Loucy (cell line): Measurements from ENCODE around the gene CCDC40.
A peak's percentile ranks its signal among the peaks of the same experiment; 100 is the strongest.
"Not testable (repeated sequence)": the region's sequence is repeated elsewhere in the genome, so short reads cannot be mapped to it uniquely, and the experiment has no call there.

ENCODE experiments used
- H2AFZ ChIP-seq: fragments of 200-600 bp; sonication (generic); 2 replicates; pipeline ENCODE4 v1.6.0; 2016; ENCODE audit warnings: antibody characterized with exemption, mild to moderate bottlenecking, low read length, moderate library complexity
- H3F3A ChIP-seq: fragments of 200-600 bp; 2 replicates; pipeline ENCODE4 v1.6.0; 2016; ENCODE audit warnings: antibody characterized with exemption, low read depth, mild to moderate bottlenecking
- H3K27me3 ChIP-seq: fragments of 200-600 bp; sonication (generic); 2 replicates; pipeline ENCODE4 v1.6.1; 2014; ENCODE audit warnings: low read length, mild to moderate bottlenecking; ENCODE audit not compliant: insufficient read depth, poor library complexity, severe bottlenecking
- H3K36me3 ChIP-seq: fragments of 200-600 bp; sonication (generic); 2 replicates; pipeline ENCODE4 v1.6.1; 2016; ENCODE audit warnings: low read length; ENCODE audit not compliant: insufficient read depth
- H3K4me1 ChIP-seq: fragments of 200-600 bp; sonication (generic); 2 replicates; pipeline ENCODE4 v1.5.1; 2014; ENCODE audit warnings: low read length, mild to moderate bottlenecking; ENCODE audit not compliant: insufficient read depth, poor library complexity, severe bottlenecking
- H3K4me2 ChIP-seq: fragments of 200-600 bp; sonication (generic); 2 replicates; pipeline ENCODE4 v1.6.0; 2014; ENCODE audit warnings: antibody characterized with exemption, low read length, low read depth, mild to moderate bottlenecking; ENCODE audit not compliant: poor library complexity, severe bottlenecking
- H3K4me3 ChIP-seq: fragments of 200-600 bp; sonication (generic); 2 replicates; pipeline ENCODE4 v1.5.1; 2014; ENCODE audit warnings: low read length, mild to moderate bottlenecking, mixed read lengths; ENCODE audit not compliant: poor library complexity, severe bottlenecking
- H3K79me2 ChIP-seq: fragments of 200-600 bp; sonication (generic); 2 replicates; pipeline ENCODE4 v1.6.1; 2014; ENCODE audit warnings: low read length; ENCODE audit not compliant: insufficient read depth
- H3K9ac ChIP-seq: fragments of 200-600 bp; sonication (generic); 2 replicates; pipeline ENCODE4 v1.6.0; 2014; ENCODE audit warnings: mild to moderate bottlenecking, low read depth, low read length, moderate library complexity; ENCODE audit not compliant: poor library complexity, severe bottlenecking
- H3K9me2 ChIP-seq: fragments of 200-600 bp; sonication (generic); replicated peaks from 2 replicates; pipeline ENCODE4 v1.6.1; 2016; ENCODE audit warnings: low read depth, low read length, mixed read lengths
- H3K9me3 ChIP-seq: fragments of 200-600 bp; sonication (generic); 2 replicates; pipeline ENCODE4 v1.6.1; 2014; ENCODE audit warnings: mild to moderate bottlenecking, antibody characterized with exemption, low read length, low read depth; ENCODE audit not compliant: insufficient read depth
- H4K20me1 ChIP-seq: fragments of 200-600 bp; sonication (generic); 2 replicates; pipeline ENCODE4 v1.6.0; 2014; ENCODE audit warnings: antibody characterized with exemption, low read length, mild to moderate bottlenecking; ENCODE audit not compliant: insufficient read depth, poor library complexity, severe bottlenecking
- EZH2phosphoT487 ChIP-seq: fragments of 200-600 bp; IDR thresholded peaks from 2 replicates; pipeline ENCODE4 v1.6.1; 2018; ENCODE audit warnings: antibody characterized with exemption, mild to moderate bottlenecking, moderate library complexity, borderline replicate concordance
- TF ChIP-seq, protein P1 (sequence below): fragments of 200-600 bp; sonication (generic); conservative IDR thresholded peaks from 2 replicates; pipeline ENCODE4 v1.5.1; 2014; ENCODE audit warnings: mild to moderate bottlenecking, antibody characterized with exemption, low read length

Gene CCDC40

DNA sequence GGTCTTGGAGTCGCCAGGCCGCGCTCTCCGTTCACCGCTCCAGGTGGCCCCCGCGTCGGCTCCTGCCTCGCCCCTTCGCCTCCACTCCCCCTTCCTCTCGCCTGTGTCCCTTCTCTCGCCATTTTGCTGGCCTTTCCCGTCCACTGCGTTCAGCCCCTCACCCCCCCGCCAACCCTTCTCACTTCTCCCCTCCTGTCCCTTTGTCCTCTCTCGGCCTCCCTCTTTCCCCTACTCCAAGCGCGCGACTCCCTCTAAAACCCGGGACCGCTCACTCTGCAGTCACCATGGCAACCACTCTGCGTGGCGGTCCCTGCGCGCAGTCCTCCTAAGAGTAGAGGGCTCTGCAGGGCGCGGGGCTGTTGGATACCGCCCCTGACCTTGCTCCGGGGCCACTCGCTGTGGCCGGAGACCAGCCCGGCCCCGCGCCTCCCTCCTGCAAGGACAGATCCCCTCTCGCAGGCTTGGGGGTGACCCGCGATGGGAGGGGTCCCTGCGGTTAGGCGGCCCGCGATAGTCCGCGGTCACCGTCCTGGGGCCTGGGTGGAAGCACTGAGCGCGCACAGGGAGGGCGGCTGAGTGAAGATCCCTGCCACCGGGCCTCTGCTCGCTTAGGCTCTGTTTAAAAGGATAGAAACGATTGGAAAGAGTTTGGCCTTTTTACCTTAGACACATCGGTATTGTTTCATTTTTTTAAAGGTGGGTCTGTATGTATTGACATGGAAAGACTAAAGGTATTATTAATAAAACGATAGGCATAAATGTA, 454 bp downstream of the CCDC40 start:
- Histone ChIP-seq H2AFZ (peak overlapping the region; percentile 99), H3K27me3 (no peaks in the 10 kb centered on the region), H3K79me2 (peaks cover 12% of the 10 kb centered on the region; the same call in 1 of the 2 replicates), H3K4me2 (peak overlapping the region; percentile 90), H3K4me1 (peaks cover 19% of the 10 kb centered on the region), H3K4me3 (peak overlapping the region; percentile 86), H3F3A (no peaks in the 10 kb centered on the region; the same call in 1 of the 2 replicates), H4K20me1 (no peaks in the 10 kb centered on the region), H3K9me3 (no peaks in the 10 kb centered on the region), H3K9me2 (no peaks in the 10 kb centered on the region), H3K36me3 (no peaks in the 10 kb centered on the region), H3K9ac (peak overlapping the region; percentile 71)
- no peak for TF ChIP-seq EZH2phosphoT487
- TF ChIP-seq, protein P1, sequence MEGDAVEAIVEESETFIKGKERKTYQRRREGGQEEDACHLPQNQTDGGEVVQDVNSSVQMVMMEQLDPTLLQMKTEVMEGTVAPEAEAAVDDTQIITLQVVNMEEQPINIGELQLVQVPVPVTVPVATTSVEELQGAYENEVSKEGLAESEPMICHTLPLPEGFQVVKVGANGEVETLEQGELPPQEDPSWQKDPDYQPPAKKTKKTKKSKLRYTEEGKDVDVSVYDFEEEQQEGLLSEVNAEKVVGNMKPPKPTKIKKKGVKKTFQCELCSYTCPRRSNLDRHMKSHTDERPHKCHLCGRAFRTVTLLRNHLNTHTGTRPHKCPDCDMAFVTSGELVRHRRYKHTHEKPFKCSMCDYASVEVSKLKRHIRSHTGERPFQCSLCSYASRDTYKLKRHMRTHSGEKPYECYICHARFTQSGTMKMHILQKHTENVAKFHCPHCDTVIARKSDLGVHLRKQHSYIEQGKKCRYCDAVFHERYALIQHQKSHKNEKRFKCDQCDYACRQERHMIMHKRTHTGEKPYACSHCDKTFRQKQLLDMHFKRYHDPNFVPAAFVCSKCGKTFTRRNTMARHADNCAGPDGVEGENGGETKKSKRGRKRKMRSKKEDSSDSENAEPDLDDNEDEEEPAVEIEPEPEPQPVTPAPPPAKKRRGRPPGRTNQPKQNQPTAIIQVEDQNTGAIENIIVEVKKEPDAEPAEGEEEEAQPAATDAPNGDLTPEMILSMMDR = no peak

DNA sequence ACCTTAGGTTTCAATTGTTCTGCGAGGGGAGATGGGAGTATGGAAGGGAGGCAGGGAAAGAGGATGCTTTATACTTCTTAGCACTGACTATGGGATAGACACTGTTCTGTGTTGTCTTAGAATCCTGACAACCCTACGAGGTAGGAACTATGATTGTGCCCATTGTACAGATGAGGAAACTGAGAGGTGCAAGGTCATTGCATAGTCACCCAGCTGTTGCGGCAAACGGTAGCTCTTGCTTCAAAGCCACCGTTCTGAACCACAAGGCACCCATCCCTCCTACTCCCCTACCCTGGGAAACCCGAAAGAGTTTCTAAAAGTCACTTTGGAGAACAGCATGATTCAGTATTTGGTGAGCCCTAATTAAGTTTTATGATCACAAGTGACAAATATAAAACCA, 7.5 kb downstream of the CCDC40 start:
- Histone ChIP-seq H3K9me3 (no peaks in the 10 kb centered on the region), H3K27me3 (no peaks in the 10 kb centered on the region), H3K36me3 (no peaks in the 10 kb centered on the region), H3K79me2 (no peaks in the 10 kb centered on the region), H3K9me2 (no peaks in the 10 kb centered on the region), H3K4me3 (no peak overlapping the region), H3F3A (no peaks in the 10 kb centered on the region), H3K4me1 (no peaks in the 10 kb centered on the region), H3K4me2 (no peak overlapping the region), H3K9ac (no peak overlapping the region), H4K20me1 (no peaks in the 10 kb centered on the region), H2AFZ (no peak overlapping the region)
- TF ChIP-seq EZH2phosphoT487 = no peak
- TF ChIP-seq, protein P1 = no peak

DNA sequence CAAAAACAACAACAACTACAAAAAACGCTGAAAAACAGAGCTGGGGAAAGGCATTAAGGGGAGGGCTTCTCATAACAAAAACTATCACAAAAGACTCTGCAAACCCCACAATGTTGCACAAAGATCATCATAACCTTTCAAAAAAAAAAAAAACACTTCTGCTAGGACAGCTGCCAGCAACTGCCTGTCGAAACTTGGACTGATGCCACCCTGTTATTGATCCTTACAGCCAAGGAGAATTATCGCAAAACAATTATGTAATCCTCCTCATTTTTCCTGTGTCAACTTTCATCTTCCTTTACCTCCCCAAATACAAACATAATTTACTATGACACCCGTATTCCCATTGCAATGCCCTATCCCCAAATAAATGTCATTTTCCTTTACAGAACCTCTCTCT, 9.3 kb downstream of the CCDC40 start:
- no peaks in the 10 kb centered on the region for H3K27me3 ChIP-seq
- no peak overlapping the region for H3K4me3 ChIP-seq
- no peak overlapping the region for H2AFZ ChIP-seq
- H3K9me2 ChIP-seq = no peaks in the 10 kb centered on the region
- no peak overlapping the region for H3K4me2 ChIP-seq
- no peaks in the 10 kb centered on the region for H3F3A ChIP-seq
- no peaks in the 10 kb centered on the region for H3K9me3 ChIP-seq
- TF ChIP-seq, protein P1 = no peak
- TF ChIP-seq EZH2phosphoT487 = no peak
- no peak overlapping the region for H3K9ac ChIP-seq
- no peaks in the 10 kb centered on the region for H3K36me3 ChIP-seq
- no peaks in the 10 kb centered on the region for H3K79me2 ChIP-seq
- H4K20me1 ChIP-seq = no peaks in the 10 kb centered on the region
- no peaks in the 10 kb centered on the region for H3K4me1 ChIP-seq

DNA sequence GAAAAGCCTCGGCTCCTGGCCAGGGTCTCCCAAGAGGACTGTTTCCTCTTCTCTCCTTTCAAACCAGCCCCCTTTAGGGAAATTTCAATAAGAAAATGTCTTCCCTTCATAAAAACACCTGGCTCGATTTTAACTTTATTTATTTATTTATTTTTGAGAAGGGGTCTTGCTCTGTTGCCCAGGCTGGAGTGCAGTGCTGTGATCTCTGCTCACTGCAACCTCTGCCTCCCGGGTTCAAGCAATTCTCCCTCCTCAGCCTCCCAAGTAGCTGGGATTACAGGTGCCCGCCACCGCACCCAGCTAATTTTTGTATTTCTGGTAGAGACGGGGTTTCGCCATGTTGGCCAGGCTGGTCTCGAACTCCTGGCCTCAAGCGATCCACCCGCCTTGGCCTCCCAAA, 10.3 kb downstream of the CCDC40 start:
- H2AFZ ChIP-seq, H3F3A ChIP-seq, H3K79me2 ChIP-seq: not testable (repeated sequence)

More for the DNA sequence above, 10.3 kb downstream of the CCDC40 start:
- not testable (repeated sequence) for H3K9me2 ChIP-seq, H3K27me3 ChIP-seq, H3K9ac ChIP-seq, H3K9me3 ChIP-seq, H4K20me1 ChIP-seq, H3K4me3 ChIP-seq, H3K36me3 ChIP-seq, H3K4me2 ChIP-seq, H3K4me1 ChIP-seq
